ENCODE measurements around the gene TBC1D21. TPM values are rescaled to one million over a fixed set of nuclear protein-coding genes. Genes with fewer than 3 reads are reported as not detected.

The TBC1D21 gene
- total RNA-seq, 4 donors from 2014 or later = not detected

- WGBS, 2 donors (ENCODE audit: low coverage in 1 of 2) = 100% methylated on average over 1 of the region's 1 CpG
- no peak for ATAC-seq
- H3K36me3 ChIP-seq = no peaks in the 10 kb centered on the region
- peaks cover 16% of the 10 kb centered on the region for H3K27me3 ChIP-seq
- H3K4me3 ChIP-seq = no peak overlapping the region
- H3K4me1 ChIP-seq = peaks cover 0 to 7% (median 5%) of the 10 kb centered on the region in 3 donors
- no peak overlapping the region for H3K27ac ChIP-seq
- no peaks in the 10 kb centered on the region for H3K9me3 ChIP-seq
- TF ChIP-seq POLR2A (IDR thresholded peaks at IDR 0.05) (no peak), EP300 (IDR thresholded peaks at IDR 0.05) (no peak), CTCF (IDR thresholded peaks at IDR 0.05) (no peak), POLR2AphosphoS5 (IDR thresholded peaks at IDR 0.05) (no peak)
Observed at GRCh38 chr15:73843787-73844186, 29.6 kb upstream of the TBC1D21 start.

DNA sequence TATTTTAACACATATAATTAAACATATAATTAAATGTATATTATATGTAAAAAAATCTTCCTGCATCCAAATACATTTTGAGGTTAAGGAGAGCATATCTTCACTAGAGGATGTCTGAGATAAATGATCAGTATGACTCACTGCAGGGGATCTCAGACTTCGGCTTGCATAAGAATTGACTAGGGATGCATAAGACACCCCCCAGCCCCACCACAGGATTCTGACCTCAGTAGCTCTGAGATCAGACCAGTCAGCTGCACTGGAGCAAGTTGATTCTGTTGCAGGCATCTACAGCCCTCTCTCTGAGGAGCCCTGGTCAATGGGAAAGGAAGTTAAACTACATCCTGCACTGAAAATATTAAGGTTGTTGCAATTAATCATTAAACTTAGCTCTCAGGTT lies 29.0 kb upstream of the TBC1D21 start:
- no peaks in the 10 kb centered on the region for H3K36me3 ChIP-seq
- no peak overlapping the region for H3K27ac ChIP-seq
- no peak overlapping the region for H3K4me3 ChIP-seq
- TF ChIP-seq POLR2A (IDR thresholded peaks at IDR 0.05) = no peak
- TF ChIP-seq POLR2AphosphoS5 (IDR thresholded peaks at IDR 0.05) = no peak
- no peak for TF ChIP-seq CTCF (IDR thresholded peaks at IDR 0.05)
- no peak for TF ChIP-seq EP300 (IDR thresholded peaks at IDR 0.05)
- 20 to 21% methylated on average over 1 of the region's 1 CpG for WGBS, 2 donors (ENCODE audit: low coverage in 1 of 2)
- no peak for ATAC-seq
- H3K27me3 ChIP-seq = peaks cover 16% of the 10 kb centered on the region
- peaks cover 0 to 1% (median 0%) of the 10 kb centered on the region in 3 donors for H3K4me1 ChIP-seq
- no peaks in the 10 kb centered on the region for H3K9me3 ChIP-seq

DNA sequence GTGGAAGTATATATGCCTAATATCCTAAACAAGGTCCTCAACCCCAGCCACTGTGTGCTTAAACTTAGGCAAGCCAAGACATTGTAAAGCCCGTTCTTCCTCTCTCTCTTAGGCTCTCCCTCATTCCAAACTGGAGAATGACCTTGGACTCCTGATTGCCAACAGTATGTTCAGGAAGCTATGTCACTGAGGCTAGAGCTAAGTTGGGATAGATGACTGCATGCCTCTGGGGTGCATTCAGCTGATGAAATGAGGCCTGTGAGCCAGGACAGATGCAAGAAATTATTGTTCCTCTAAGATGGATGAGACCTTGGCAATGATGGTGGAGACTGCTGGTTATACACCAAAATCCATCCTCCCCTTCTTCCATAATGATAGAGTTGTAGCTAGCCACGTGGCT lies 27.9 kb upstream of the TBC1D21 start:
- Histone ChIP-seq H3K27me3 (peaks cover 16% of the 10 kb centered on the region), H3K36me3 (no peaks in the 10 kb centered on the region), H3K4me1 (no peaks in the 10 kb centered on the region), H3K9me3 (no peaks in the 10 kb centered on the region), H3K27ac (no peak overlapping the region), H3K4me3 (no peak overlapping the region)
- TF ChIP-seq CTCF (IDR thresholded peaks at IDR 0.05) (no peak), POLR2A (IDR thresholded peaks at IDR 0.05) (no peak), EP300 (IDR thresholded peaks at IDR 0.05) (no peak), POLR2AphosphoS5 (IDR thresholded peaks at IDR 0.05) (no peak)
- no peak for ATAC-seq
- 43 to 100% methylated on average over 1 to 2 of the region's 2 CpGs for WGBS, 2 donors (ENCODE audit: low coverage in 1 of 2)

GRCh38 chr15:73845907-73846306 lies 27.5 kb upstream of the TBC1D21 start:
- no peaks in the 10 kb centered on the region for H3K9me3 ChIP-seq
- 100% methylated on average over 1 of the region's 3 CpGs; no CpG with 5 or more reads in 1 of the 2 donors for WGBS, 2 donors (ENCODE audit: low coverage in 1 of 2)
- no peak for TF ChIP-seq POLR2AphosphoS5 (IDR thresholded peaks at IDR 0.05)
- no peak for TF ChIP-seq POLR2A (IDR thresholded peaks at IDR 0.05)
- TF ChIP-seq EP300 (IDR thresholded peaks at IDR 0.05) = no peak
- no peak for TF ChIP-seq CTCF (IDR thresholded peaks at IDR 0.05)

GRCh38 chr15:73849641-73850040 lies 23.7 kb upstream of the TBC1D21 start:
- Histone ChIP-seq H3K4me3 (no peak overlapping the region), H3K27me3 (peaks cover 10% of the 10 kb centered on the region), H3K9me3 (no peaks in the 10 kb centered on the region), H3K36me3 (no peaks in the 10 kb centered on the region), H3K27ac (no peak overlapping the region), H3K4me1 (no peaks in the 10 kb centered on the region)
- TF ChIP-seq POLR2A (IDR thresholded peaks at IDR 0.05) = no peak
- TF ChIP-seq EP300 (IDR thresholded peaks at IDR 0.05) = no peak
- no peak for TF ChIP-seq CTCF (IDR thresholded peaks at IDR 0.05)
- TF ChIP-seq POLR2AphosphoS5 (IDR thresholded peaks at IDR 0.05) = no peak
- 82% methylated on average over 1 of the region's 2 CpGs; no CpG with 5 or more reads in 1 of the 2 donors for WGBS, 2 donors (ENCODE audit: low coverage in 1 of 2)
- no peak for ATAC-seq

More at GRCh38 chr15:73845907-73846306, 27.5 kb upstream of the TBC1D21 start:
- Histone ChIP-seq H3K27ac (no peak overlapping the region), H3K4me1 (no peaks in the 10 kb centered on the region), H3K27me3 (peaks cover 14% of the 10 kb centered on the region), H3K4me3 (no peak overlapping the region), H3K36me3 (no peaks in the 10 kb centered on the region)
- no peak for ATAC-seq

Data from gastroesophageal sphincter (tissue), 4 donors.